HUDEP-2 (cell line): Measurements from ENCODE around the gene FYCO1.

Experiments
- DNase-seq, 76 experiments: peaks; one replicate each; lab custom pipeline; 2025; ENCODE audit not compliant: unreplicated experiment in 76 of 76; lab: John Stamatoyannopoulos, UW

The FYCO1 gene

DNA sequence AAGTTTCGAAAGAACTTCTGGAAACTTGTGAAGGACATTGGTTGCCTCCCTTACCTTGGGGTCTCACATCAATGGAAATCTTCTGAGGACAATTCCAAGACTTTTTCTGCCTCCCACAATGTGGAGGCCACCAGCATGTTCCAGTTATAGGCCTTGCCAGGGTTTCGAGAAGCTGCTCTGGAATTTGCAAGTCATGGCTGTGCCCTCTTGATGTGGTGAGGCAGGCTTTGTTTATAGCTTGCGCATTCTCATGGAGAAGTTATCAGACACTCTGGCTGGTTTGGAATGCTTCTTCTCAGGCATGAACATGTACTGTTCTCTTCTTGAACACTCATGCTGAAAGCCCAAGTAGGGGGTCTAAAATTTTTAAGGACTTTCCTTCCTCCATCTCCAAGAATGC lies 48.3 kb downstream of the FYCO1 start:
- no peak for DNase-seq

DNA sequence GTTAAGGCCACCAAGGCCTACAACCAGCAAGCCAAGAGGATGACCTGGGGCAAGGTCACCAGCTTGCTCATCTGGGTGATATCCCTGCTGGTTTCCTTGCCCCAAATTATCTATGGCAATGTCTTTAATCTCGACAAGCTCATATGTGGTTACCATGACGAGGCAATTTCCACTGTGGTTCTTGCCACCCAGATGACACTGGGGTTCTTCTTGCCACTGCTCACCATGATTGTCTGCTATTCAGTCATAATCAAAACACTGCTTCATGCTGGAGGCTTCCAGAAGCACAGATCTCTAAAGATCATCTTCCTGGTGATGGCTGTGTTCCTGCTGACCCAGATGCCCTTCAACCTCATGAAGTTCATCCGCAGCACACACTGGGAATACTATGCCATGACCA lies 48.7 kb downstream of the FYCO1 start:
- DNase-seq: peak in 10 of 76 experiments; percentile 5 to 35 (median 14)

DNA sequence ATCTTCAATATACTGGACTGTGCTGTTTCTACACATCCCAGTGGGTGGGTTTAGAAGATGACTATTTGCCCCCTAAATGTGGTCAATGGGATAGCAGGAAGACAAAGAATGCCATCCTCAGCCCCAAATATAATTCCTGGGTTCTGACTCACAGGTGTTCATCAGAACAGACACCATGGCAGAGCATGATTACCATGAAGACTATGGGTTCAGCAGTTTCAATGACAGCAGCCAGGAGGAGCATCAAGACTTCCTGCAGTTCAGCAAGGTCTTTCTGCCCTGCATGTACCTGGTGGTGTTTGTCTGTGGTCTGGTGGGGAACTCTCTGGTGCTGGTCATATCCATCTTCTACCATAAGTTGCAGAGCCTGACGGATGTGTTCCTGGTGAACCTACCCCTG lies 49.3 kb downstream of the FYCO1 start:
- DNase-seq: no peak

DNA sequence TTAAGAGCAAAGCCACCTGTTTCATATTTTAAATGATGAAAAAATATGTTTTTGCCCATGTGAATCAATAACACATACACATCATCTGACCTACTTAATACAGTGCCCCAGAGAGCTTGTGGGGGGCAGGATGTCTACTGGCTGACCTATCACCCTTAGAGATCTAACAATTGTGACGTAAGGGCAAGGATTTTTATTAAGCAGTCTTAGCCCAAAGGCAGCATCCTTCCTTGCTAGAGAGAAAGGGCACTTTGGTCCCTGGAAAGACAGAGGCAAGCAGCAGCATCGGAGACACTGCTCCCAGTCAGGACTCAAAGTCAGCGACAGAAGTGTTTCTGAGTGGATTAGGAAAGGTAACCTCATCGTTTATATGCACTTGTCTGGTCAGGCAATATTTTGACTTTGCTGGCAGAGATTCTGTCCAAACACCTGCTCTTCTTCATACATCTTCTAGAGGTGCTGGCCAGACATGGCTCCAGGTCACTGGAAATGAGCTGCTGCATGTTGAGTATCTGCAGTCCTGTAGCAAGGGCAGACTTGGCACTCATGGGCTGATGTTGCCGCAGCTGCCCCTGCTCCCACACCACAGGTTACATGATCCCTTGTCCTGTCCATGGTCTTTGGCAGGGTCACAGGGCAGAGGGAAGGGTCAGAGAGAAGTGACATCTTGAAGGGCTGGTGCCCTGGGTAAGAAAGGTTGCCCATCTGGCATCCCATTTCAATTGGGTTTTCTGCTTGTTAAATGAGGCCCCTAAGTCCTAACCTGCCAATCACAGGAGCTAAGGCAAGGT lies 50.6 kb downstream of the FYCO1 start:
- DNase-seq: no peak

DNA sequence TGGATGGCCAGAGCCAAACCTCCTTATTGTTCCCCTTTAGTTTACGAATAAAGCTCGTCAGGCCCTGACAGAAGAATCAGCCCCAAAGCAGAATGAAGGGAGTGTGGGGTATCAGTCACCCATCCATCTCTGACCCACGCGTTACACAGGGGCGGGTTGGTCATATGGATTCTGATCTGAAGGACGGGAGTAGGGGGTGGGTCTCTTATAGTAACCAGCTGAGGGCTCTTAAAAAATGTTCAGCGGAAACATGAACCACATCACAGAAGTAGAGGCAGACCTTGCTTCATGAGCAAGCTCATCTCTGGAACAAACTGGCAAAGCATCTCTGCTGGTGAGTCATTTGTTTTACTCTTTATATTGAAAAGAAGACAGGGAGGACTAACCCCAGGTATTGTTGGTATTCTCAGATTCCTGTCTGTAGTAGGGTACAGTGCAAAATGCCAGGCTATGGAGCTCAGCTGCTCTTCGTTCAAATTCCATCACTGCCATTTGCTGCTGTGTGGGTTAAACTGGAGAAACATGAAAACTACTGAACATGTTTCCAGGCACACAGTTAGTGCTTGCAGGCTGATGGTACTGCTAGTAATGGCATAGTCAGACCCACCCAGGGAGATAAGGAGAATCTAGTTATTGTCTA lies 52.3 kb downstream of the FYCO1 start, which contains the start of gene CXCR6:
Gene CXCR6 (plus strand): TSS at position 258 of the 640 bp plus-strand sequence. CDS start 3,018 bp downstream, outside the sequence.
- DNase-seq: no peak

DNA sequence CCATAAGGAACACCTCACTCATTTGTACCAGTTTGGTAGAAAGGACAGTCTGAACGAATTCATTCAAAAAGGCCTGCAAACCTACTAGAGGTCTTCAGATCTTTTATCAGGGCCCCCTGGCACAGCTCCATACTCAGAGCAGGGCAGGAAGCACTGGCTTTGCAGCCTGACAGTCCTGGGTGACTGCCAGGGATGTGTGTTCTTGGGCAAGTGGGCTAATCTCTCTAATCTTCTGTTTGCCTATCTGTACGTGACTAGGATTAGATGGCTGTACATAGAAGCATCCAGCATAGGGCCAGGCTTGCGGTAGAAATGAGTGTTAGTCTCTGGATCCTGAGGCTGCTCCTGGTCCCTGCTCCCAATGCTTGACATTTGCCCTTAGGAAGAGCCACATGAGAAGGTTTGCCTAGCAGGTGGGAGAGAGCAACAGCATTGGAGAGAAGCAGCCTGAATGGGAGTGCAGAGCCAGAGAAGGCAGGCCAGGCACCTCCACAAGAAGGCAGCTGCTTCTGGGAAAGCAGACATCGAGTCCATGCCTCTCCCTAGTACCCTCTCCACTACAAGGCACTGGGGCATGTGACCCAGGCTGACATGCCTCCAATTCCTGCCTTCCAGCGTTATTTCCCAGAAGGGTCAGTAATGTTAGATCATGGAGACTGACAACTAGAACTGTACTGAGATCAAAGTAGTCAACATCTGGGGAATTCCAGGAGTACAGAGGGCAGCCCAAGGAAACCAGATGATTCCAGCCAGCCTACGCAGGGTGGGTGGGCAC lies 53.4 kb downstream of the FYCO1 start:
- peak in 69 of 76 experiments; percentile 3 to 77 (median 49) for DNase-seq

DNA sequence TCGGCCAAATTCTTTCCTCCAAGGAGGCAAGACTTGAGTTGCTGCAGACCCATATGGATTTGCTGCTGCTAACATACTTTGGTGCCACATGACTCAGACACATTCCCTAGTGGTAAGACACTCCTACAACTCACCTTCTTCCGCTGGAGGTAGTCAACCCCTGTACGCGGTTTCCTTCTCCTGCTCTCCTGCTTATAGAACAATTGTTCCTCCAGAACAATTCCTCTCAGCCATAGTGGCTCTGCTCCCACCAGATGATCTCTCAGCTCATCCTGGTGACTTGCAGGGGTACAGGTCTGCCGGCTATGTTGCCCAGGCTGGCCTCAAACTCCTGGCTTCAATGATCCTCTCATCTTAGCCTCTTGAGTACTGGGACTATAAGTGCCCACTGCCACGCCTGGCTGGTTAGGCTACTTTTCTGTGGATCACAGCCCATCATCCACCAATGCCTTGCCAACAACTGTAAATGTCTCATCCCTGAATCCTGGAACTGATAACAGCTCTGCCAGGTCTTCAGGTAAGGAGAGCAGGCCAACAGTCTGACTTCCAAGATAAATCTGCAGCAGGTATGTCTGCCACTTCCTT lies 54.8 kb downstream of the FYCO1 start:
- DNase-seq: no peak

DNA sequence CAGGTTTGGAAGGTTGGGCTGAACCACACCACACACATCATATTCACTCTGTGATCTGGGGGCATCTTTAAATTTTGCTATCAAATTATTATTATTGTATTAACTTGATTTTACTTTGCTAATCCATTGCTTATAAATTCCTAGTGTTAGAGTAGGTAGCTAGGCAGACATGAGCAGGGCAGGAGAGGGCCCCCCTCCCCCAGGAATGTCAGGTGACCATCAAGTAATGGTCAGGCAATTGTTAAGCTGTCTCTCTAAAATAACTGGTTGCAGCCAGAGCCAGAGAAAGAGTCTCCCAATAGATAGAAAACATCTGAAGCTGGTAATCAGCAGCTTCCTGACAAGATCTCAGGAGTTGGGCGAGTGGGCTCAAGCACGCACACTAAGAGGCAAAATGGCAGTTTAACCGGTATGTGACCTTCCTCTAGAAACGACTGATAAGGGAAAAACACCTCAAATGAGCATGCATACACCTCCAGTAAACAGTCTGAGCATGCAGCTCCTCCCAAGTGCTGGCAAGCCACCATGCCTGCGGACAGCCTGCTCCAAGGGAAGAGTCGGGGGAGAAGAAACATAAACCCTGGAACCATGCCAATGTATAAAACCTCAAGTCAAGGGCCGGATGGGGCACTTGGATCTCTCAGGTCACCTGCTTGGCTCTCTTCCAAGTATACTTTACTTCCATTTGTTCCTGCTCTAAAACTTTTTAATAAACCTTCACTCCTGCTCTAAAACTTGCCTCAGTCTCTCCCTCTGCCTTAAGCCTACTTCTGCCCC lies 55.4 kb downstream of the FYCO1 start:
- DNase-seq: peak in 4 of 76 experiments; percentile 2 to 20 (median 10)

DNA sequence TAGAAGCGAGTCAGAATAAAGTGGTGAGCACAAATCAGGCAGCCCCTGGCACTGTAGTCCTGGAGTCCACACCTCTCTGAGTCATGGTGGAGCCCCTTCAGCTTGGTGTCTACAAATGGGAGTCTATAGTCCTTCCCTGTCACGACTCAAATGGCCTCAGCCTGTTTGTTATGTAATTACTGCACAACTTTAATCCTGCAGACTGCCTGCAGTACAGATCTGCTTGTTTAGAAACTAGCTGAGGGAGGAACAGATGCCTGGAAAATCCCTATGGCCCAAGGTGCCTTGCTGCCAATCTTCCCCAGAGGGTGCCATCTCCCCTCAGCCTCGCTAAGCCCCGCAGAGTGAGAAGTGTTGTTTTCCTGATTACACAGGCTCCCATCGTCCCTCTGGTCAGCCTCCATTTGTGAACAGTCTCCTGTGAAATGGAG lies 56.3 kb downstream of the FYCO1 start:
- DNase-seq: no peak

DNA sequence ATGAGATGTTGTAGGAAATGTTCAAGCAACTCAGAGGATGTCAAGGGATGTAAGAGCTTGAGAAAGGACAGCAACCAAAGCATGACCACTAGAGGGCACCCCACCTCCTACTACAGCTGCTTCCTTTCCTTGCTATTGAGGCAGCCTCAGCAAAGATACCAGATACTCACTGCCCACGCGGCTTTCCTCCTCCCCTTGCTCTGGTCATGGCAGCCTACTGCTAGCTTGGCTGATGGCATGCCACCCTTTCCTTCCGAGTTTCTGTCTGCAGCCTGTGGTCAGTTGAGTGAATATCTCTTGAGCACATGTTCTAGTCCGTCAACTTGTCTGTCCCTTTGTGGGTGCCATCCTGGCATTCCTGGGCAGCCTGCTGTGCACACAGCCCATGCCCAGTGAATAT lies 56.8 kb downstream of the FYCO1 start:
- DNase-seq: peak in 72 of 76 experiments; percentile 2 to 83 (median 51)

DNA sequence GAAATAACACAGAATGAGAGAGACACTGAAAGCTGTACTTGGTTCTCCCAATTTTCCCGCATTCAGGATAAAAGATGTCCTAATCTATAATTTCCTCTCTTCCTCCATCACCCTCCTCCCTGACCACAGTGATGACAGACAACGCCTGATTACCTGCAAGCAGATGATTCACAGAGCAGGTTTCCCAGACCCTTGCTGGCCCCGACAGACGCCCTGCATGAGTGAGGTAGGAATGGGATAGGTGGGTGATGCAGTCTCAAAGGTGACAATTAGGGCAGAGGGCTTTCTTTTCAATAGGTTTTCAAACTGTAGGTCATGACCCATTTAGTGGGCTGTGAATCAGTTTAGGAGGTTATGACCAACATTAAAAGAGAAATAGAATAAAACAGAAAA lies 57.6 kb downstream of the FYCO1 start:
- DNase-seq: no peak

DNA sequence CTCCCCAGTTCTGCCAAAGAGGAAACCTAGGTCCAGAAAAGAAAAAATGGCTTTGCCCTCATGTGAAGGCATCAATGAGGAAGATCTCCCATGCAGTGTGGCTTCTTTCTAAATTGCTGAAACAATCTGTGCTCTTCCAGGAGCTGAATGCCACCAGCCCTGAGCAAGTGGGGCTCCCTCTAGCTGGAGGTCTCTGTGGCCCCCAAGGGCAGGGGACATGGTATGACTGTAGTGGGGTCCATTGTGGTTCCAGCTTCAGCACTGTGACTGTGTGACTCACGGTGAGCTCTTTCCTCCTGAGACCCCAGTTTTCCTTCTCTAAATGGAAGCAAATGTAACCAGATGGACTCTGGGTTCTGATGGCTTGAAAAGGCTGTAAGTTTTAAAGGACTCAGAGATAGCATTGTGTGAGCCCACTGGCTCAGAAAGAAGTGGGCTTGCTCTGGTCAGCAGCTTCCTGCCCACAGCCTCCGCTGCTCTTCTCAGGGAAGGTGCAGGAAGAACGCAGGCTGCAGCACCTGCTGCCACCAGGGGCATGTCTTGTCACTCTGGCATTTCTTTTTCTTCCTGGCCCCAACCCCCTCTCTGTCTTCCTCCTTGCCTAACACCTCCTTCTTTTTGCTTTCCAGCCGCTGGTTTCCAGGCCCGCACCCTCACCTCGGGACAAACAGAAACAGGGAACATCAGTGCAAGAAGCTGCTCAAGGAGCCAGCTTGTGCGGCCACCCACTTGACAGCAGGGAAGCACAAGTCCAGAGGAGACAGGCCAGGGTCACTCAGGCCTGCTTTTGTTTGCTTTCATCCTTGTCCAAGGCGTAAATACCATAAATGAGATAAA lies 58.2 kb downstream of the FYCO1 start:
- no peak for DNase-seq

DNA sequence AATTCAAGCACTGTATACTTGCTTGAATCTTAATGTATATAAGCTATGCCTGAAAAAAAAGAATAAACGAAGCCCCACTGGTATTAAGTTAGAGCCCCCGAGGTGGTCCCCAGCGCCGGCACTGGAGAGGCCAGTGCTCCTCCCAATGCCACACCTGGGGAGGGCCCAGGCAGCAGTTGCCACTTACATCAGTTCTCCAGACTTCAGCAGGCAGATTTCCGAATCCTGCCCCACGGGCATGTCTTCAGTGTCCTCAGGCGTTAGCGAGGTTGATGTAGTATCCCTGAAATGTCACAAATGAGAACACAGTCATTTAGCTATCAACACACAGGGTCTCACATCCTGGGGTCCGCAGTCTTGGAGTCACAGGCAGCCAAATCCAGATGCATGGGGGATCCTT lies 59.4 kb downstream of the FYCO1 start:
- no peak for DNase-seq

DNA sequence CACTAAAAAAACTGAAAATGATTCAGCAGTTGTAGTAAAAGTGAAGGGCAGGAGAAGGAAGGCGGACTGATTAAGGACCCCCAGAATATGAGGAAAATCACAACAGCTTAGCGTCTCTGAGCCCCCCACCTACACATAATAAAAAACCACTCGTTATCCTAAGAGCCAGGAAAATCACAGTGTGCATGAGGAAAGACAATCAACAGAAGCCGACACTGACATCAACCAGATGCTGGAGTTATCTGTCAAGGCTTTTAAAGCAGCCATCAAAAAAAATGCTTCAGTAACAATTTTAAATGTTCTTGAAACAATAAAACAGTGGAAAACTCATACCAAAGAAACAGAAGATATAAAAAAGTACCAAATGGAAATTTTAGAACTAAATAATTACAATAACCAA lies 62.0 kb downstream of the FYCO1 start:
- no peak for DNase-seq

DNA sequence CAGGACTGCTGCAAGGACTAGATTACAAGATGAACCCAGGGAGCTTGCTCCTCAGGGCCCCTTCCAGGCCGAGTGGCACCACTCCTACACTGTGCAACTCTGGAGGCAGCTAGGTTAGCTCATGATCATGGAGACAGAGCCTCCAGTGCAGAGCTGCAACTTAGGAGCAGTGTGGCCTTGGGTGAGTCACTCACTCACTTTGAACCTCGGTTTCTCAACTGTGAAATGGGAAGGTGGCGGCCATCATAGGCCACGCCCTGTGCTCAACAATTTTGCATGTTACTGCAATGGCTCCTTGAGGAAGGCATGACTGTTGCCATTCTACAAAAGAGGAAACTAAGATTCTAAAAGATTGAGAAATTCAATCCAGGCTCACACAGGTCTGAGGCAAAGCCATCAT lies 63.5 kb downstream of the FYCO1 start:
- no peak for DNase-seq

DNA sequence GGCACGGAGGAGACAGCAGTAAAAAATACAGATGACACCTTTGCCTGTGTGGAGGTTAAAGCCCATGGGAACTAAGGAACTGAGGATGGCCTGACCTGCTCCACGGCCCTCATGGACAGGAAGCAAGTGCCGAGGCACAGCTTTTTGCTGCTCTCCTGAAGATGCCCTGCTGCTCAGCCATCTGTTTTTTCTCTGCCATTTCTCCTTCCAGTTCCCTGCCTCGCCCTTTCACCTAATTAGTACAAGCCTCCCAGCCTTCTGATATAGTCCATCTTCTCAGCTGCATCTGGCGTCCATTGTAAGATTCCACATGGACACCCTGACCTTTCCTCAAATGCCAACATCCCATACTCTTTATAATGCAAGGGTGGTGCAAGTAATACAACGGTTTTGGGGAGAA lies 64.1 kb downstream of the FYCO1 start:
- no peak for DNase-seq

DNA sequence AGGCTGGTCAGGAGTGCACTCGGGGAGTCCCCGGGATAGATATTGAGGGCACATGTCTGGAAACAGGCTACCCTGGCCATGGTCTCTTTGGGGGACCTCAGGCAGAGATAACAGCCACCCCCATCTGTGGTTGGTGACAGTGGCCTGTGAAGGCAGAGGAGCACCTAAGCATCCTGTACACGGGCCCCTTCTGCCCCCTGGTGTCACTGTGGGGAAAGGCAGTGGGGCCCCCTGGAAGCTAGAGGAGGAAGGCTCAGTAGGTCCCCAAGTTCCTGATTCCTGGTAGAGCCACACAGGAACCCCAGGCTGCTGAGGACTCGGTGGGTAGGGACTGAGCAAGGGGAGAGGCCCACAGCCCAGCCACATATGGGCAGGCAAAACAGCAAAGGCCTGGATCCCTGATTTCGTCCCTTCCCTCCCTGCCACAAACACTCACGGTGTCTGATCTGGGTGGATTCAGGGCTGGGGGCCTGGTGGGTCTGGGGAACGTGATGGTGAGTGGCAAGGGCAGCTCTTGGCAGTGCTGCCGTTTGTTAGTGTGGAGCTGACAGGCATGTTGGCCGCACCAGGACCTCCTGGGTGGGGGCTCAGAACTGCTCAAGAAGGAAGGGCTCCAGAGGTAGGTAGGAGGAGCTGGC lies 66.5 kb downstream of the FYCO1 start:
- DNase-seq: peak in 30 of 76 experiments; percentile 2 to 57 (median 22)

DNA sequence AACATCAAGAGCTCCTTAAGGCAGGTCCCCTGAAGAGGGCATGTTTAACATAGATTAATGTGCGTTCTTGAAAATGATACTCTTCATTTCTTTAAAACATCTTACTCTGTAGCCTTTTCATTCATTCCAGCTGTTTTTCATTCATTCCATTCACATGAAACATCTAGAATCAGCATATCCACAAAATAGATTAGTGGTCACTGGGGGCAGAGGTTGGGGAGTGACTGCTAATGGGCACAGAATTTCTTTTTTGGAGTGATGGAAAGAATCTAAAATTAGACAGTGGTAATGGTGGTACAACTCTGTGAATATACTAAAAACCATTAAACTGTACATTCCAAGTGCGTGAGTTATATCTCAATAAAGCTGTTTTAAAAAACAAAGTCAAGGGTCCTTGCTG lies 67.7 kb downstream of the FYCO1 start:
- no peak for DNase-seq

DNA sequence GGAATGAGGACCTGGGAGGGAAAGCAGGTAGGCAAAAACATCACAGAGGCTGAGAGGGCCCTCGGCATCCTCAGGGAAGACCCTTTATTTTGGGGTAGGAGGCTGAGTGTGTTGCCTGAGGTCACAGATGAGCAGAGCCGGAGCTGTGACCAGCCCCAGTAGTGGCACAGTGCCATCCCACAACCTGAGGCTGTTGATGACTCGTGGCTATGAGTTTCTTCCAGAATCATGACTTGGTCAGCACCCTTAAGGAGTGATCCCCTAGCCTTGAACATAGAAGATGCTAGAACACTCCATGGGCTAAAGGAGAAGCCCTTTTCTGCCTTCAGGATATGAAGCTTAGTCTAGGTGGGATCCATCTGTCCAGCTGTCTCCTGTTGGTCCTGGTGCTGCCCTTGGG lies 71.9 kb downstream of the FYCO1 start:
- DNase-seq: no peak
